SHP77 treated with DMSO at 0.1 percent for 48 hours (cell line): ENCODE data around the gene IL2RA.

Source experiments
- DNase-seq: peaks from one replicate; lab custom pipeline; 2025; lab: John Stamatoyannopoulos, UW

Gene IL2RA

DNA sequence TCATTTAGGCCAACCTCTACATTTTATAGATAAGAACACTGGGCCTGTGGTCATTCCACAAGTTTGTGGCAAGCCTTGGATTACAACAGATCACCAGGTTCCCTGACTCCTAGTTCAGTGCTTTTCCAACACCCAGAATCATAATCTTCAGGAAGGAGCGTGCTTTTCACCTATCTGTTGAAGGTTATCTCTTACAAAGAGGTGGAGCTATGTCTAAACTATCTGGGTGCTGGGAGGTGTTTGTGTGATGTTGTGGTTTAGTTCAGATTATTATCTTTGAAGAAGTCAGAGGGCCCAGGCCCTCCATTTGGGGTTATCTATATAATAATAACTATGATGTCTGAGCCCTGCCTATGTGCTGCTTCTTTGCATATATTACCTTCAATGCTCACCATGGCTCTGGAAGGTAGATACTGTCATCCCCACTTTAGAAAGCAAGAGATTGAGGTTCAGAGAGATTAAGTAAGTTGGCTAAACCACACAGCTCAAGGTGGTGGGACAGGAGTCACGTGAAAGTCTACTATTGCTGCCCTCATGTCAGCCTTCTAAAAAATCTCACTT, 24.0 kb downstream of the IL2RA start:
- DNase-seq, result no peak

DNA sequence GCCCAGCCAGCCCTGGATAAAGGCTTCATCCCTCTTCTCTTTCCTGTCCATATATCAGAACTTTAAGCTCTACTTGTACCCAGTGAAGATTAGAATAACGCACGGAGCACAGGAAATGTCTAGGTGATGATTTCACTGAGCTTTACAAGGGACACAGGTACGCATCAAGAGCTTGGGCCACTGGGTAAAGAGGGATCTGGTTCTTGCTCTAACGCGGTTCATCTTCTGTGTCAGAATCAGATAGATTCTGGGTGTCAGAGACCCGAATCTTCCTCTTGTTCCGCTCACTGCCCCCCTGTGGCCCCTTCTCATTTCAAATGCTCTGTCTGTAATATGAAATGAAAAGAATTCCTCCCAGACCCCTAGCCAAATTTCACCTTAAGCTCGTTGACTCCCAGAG, 24.7 kb downstream of the IL2RA start:
- no peak for DNase-seq

DNA sequence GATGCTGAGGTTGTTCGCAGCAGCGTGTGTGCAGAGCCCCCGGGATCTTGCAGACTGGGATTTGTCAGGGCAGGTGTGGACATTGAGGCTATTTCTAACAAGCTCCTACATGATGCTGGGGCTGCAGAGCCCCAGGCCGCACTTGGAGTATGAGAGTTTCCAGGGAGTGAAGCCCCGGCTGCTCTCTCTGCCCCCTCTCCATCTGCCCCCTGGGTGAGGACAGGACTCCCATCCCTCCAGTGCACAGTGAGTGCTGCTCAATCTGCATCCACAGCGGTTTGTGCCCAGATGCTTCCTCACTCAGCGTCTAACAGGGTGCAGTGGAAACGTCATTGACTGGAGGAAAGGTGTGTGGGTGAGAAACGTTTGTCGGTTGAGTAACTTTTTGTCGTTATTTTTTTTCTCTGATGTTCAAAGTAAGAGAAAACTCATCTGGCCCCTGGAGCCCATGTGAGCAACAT, 25.3 kb downstream of the IL2RA start:
- DNase-seq, result no peak

DNA sequence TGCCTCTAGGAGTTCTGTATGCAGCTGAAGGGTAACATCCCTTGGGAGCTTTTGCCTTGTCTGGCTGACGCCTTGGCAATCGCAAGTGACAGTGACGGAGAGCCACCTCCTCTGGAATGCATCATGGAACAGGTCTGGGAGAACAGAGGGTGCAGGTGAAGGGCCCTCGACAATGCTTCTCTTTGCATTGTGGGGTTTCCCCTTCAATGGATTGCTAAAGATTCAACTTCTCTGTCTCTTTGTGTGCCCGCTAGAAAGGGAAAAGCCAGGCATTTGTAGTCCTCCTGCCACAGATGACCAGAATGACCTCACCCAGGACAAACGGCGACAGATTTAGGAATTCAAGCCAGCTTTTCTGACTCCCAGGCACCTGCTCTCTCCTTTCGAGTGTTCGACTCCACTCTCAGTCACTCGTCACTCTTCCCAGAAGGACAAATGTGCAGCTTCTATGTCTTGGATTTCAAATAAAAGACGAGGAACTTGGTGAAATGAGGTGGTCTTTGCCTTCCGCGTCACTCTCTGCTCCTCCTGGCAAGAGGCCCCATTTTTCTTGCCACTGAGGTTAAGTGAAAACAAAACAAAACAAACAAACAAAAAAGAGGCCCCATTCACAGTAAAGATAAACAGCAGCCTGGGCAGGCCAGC, 26.1 kb downstream of the IL2RA start:
- no peak for DNase-seq

DNA sequence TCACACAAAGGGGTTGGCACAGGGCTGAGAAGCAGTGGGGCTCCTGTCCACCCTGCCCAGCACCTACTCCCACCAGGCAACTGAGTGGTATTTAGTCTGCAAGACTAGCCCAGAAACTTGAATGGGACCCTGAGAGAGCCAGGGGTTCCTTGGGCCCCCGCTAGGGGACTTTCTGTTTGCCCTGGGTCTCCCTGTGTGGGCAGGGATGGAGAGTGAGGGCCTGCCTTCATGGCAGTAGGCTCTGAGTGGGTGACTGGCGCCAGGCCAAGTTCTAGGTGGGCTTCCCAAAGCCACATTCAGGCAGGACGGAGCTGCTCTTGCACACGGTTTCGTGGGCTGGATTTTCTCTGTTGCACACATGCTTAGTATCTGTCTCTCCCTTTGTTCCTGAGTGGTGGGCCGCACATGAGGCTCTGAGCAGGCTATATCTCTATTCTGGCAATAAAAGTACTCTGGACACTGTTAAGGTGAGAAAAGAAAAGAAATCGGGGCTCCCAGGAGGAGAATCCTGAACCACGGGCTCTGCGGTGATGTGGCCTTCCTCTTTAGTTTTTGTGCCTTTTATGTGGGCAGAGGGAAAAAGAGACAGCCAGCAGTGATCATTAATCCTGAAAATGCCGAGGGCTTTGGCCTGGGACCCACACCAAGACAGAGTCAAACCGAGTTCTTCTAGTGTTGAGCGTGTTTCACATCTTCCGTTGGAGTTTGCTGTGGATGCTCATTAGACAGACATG, 26.9 kb downstream of the IL2RA start:
- DNase-seq, result no peak

DNA sequence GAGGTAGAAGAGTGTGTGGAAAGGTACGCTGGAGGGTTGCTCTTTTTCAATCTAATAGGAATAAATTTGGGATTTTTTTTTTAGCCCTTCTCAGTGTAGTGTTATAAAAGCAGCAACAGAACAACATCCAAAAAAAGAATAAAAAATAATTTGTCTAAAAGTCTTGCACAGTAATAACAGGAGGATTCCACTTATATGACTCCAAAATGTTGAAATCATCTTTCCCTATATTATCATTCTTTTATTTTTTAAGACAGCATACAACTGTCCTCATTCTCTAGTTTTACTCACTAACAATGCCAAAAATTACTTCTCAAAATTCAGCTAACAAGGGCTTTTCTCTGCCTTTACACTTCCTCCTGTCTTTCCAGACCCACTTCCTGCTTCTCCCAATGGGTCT, 27.8 kb downstream of the IL2RA start:
- no peak for DNase-seq

DNA sequence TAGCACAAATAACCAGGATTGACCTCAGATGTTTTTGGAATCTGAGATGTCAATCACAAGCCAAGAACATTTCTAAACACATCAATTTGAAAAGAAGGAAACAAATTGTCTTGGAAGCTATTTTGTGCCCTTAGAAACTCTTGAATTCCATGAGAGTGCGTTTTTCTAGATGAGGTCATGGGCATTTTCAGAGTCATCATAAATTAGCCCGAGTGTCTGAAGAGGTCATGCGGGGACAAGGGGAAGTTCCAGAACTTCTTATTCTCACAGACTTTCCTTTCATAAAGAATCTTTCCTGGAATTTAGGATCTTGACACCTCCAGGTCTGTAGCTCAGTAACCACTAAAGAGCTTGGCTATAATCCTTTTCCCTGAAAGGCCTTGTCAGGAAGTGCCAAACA, 28.2 kb downstream of the IL2RA start:
- DNase-seq, result no peak

DNA sequence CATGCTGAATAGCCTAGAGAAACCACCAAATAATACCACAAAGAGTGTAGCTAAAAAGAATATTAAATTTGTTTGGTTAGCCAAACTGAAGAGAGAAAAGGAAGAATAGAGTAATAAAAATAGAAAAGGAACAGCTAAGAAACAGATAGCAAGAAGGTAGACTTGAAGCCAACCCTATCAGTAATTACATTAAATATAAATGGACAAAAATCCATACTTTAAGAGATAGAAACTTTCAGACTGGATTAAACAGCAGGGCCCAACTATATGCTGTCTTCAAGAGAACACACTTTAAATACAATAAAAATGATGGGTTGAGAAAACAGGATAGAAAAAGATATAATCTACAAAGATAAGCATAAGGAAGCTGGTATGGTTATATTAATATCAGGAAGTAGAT, 31.2 kb downstream of the IL2RA start:
- no peak for DNase-seq

DNA sequence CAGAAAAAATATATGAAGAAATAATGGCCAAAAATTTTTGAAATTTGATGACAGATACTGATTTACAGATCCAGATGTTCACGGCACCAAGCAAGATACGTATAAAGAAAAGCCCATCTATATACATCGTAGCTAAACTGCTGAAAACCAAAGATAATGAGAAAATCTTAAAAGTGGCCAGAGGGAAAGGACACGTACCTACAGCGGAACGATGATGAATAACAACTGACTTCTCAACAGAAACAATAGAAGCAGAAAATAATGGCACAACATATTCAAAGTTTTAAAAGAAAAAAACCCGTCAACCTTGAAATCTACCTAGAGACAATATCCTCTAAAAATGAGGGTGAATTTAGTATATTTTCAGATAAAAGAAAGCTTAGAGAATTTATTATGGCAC, 31.9 kb downstream of the IL2RA start:
- DNase-seq, result no peak

DNA sequence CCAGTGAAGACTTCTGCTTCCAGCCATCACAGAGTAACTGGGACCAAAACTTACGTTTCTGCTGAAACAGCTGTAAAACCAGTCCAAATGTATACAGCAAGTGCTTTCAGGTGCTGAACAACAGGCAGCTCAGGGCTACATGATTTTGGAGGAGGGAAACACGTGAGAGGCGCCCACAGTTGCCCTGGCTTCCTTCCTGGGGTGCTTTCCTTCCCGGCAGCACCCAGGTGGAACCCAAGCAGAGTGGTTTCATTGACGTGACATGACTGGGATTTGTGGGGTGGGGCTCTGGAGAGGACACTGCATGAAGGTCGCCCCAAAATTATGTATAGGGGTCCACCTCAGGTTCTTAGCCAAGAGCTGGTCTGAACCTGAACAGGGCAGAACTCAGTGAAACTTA, 34.2 kb downstream of the IL2RA start:
- DNase-seq, result no peak

DNA sequence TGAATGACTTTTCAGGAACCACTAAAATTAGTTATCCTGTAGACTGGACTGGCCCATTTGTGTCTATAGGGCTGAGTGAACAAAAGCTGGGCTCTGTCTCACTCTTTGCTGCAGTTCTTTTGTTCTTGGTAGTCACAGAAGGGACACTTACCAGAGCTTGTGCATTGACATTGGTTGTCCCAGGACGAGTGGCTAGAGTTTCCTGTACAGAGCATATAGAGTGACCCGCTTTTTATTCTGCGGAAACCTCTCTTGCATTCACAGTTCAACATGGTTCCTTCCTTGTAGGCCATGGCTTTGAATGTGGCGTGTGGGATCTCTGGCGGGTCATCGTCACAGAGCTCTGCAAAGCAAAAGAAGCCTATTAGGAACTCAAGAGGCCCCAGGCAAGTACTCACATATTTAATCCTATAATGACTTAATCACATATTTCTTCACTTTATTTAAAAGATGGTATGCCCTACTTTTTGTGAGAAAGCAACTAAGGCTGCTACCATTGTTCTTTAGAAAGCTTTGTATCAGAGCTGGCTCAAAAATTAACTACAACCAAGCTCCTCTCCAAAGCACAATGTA, 36.4 kb downstream of the IL2RA start:
- DNase-seq, result no peak

DNA sequence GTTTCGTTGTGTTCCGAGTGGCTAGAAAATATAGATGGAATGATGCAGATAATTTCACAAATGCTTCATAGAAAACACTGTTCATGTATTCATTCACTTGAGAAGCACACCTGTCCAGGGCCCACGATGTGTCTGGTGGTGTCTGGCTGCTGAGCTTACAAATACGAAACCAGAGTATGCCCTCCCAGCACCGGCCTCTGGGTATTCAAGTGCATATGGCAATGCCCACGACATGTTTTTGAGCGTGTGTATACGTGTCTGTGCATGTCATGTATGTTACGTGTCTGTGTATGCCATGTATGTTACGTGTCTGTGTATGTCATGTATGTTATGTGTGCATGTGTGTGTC, 37.9 kb downstream of the IL2RA start:
- no peak for DNase-seq

DNA sequence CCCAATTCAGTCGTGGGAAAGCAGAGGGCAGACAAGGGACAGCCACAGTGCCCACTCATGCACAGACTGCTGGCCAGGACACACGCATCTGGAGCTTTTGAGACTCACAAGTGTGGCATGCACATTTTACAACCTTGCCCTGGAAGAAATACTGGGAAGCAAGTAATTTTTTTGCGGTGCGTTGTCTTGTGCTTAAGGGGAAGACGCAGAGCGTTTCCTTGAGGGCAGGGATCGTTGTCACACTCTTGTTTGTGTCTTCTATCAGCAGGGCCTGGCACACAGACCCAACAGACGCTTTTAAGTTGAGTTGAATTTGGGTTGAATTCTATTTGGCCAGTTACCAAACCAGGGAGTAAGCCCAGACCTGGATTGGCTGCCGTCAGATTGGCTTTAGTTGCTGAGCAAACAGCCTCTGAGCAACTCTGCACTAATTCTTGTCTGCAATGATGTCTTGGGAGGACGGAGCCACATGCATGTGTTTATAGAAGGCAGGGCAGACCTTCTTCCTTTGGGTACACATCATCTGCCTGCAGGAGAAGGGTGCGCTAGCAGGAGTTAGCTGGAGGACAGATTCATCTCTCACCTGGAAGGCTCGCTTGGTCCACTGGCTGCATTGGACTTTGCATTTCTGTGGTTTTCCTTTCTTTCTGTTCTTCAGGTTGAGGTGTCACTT, 38.4 kb downstream of the IL2RA start:
- no peak for DNase-seq

DNA sequence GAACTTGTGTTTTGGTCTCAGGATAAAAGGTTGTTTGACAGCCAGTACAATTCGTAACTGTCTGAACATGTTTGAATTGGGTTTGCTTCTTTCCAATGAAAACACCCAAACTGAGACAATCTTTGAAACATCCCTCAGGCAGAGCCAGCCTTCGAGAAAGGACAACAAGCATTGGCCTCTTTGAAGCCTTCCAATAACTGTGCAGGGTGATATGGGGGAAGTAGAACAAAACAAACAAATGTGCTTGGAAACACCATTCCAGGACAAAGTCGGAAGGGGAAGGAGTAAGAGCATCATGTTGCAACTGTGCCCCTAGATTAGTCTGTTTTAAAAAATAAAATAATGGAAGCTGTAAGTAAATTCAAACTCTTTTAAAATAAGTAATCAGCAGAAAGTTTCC, 39.5 kb downstream of the IL2RA start:
- DNase-seq, result no peak

DNA sequence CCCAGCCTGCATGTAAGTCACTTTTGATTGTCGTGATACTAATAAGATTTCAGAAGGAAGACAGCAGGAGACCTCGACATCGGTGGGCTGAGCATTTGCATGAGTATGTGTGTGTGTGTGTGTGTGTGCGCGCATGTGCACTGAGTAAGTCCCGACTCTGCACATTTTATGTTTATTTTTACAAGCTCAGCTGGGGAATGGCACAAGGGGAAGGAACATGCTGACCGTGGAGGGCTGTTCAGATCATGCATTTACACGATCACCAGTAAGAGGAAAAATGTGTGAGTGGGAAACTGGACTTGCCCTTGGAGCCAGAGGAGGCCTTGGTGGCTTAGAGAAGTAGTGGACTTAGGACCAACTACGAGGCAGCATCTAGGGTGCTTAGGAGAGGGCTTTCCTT, 41.3 kb downstream of the IL2RA start:
- no peak for DNase-seq

DNA sequence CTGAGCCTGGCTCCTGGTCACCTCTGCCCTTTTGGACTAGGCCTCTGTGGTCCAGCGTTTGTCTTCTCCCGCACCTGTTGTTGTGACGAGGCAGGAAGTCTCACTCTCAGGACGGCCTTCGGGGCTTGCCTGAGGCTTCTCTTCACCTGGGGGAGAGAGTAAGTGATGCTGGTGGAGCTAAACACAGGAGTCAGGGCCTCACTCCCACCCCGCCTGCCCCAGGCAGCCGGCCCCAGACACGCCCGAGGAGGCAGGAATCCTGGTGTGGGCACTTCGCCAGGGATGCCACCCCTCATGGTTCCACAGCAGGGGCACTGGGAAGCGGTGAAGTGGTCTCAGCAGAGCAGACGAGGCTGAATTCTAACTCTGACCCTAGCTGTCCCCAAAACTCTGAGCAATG, 42.4 kb downstream of the IL2RA start:
- no peak for DNase-seq

DNA sequence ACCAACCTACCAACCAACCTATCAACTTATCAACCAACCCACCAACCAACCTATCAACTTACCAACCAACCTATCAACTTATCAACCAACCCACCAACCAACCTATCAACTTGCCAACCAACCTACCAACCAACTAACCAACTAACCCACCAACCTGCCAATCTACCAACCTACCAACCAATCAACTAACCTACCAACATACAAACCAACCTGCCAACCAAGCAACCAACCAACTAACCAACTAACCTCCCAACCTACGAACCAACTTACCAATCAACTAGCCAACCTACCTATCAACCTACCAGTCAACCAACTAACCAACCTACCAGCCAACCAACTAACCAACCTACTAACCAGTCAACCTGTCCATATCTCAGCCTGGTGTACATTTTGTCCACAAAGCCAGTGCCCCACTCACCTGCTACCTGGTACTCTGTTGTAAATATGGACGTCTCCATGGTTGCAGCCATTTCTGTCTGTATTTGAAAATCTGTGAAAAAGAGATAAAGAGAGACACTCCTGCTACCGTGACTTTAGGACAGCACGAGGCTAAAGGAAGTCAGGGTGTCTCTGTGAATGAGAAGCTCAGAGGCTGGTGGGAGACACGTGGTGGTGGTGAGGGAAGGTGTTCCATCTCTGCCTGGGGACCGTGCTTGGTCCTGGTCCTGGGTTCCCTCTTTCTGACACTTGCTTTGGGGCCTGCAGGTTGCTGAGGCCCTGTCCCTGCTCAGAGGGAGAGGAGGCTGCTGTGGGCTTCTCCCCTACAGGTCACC, 43.0 kb downstream of the IL2RA start:
- DNase-seq, result no peak

DNA sequence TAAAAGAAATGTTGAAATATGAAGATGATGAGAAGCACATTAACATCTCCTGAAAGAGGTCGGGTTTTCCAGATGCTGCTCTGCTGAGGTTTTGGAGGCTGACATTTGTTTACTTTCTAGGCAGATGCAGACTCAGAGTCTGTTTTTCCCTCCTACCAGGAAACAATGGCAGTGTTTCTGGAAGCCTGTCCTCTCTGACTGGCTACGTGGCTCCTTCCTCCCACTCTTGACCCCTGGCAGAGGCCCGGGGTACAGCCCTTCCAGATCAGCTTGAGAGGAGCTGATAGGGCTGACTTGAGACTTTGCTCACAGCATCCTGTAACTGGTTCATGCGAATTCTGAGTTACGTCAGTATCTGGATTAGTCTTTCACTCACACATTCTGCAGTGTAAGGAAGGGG, 43.7 kb downstream of the IL2RA start:
- no peak for DNase-seq

DNA sequence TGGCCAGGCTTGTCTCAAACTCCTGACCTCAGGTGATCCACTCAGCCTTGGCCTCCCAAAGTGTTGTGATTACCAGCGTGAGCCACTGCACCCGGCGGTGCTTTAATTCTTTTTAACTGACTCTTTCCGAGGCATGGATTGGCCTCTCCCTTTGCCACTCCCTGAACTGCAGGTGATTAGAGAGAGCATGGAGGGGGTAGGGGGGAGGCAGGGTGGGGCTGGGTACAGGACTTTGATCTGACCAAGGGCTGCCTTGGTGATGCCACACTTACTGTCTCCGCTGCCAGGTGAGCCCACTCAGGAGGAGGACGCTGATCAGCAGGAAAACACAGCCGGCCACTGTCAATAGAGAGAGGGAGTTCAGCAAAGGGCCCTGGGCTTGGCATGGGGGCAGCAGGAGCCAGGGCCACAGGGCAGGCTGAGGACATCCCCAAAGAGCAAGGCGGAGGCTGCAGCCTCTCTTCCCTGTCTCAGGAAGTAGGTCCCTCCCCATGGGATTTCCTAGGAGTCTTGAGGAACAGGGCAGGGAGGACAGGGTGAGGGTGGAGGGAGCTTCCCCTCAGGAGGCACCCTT, 44.3 kb downstream of the IL2RA start:
- no peak for DNase-seq

DNA sequence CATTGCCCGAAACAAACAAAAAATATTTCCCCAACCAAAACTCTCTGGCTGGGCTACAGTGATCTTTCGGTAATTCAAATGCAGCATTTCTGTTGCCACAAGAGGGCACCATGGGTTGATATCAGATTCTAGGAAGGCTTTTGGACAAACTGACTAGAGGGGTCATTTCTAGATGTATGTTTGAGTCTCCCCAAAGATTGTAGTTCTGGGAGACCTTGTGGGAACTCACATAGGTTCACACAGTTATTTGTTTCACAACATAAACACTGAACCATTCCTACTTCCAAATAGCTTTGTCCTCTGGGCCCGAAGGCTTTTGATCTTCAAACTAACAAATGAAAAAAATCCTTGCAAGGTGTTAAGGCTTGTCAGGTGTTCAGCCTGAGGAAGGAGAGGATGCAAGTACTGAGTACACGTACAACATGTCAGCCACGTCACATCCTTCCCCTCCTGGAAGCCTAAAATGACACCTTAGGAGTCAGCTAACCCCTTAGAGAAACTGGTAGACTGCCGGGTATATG, 47.9 kb downstream of the IL2RA start:
- DNase-seq, result peak; percentile 32

DNA sequence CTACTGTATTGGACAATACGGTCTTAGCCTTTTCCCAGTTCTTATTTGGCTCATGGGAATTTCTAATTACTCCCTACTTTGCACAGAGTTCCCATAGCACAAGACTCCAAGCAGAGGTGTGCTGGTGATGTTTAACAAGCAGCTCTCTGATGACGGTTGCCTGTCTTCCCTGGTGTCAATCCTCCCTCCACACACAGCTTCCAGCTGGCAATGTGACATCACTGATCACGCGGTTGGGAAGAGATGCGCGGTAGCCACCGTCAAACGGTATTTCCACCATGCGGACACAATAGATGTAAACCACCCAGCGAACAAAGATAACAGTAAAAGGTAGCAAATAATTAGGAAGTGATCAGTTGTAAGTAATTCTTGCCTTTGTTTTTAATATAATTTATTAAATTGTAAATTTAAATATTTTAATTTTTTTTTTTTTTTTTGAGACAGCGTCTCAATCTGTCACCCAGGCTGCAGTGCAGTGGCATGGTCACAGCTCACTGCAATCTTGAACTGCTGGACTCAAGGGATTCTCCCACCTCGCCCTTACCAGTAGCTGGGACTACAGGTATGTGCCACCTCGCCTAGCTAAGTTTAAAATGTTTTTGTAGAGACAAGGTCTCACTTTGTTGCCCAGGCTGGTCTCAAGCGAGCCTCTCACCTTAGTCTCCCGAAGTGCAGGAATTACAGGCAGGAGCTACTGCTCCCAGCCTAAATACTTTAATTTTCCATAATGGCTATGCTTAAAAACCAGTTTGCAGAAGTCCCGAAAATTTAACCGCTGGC, 48.6 kb downstream of the IL2RA start:
- no peak for DNase-seq
